ENCODE measurements around the gene CHST8.
"Not testable (repeated sequence)": the region's sequence is repeated elsewhere in the genome, so short reads cannot be mapped to it uniquely, and the experiment has no call there.

The CHST8 gene

GRCh38 chr19:33695547-33695946, 73.8 kb downstream of the CHST8 start:
- DNase-seq = not testable (repeated sequence)

GRCh38 chr19:33697766-33698165, 76.0 kb downstream of the CHST8 start:
- DNase-seq = no peak

- DNase-seq = no peak
Observed at GRCh38 chr19:33698576-33699435, 77.1 kb downstream of the CHST8 start.

- no peak for DNase-seq
Observed at GRCh38 chr19:33699754-33700407, 78.1 kb downstream of the CHST8 start.

GRCh38 chr19:33700408-33701013, 78.8 kb downstream of the CHST8 start:
- DNase-seq = no peak

- DNase-seq = no peak
Observed at GRCh38 chr19:33701565-33701964, 79.8 kb downstream of the CHST8 start.

GRCh38 chr19:33702606-33703437, 81.1 kb downstream of the CHST8 start:
- DNase-seq = no peak

- no peak for DNase-seq
Observed at GRCh38 chr19:33703438-33703750, 81.6 kb downstream of the CHST8 start.

- DNase-seq = no peak
Observed at GRCh38 chr19:33703821-33704220, 82.1 kb downstream of the CHST8 start.

- DNase-seq = no peak
Observed at GRCh38 chr19:33704271-33704670, 82.5 kb downstream of the CHST8 start.

- DNase-seq = no peak
Observed at GRCh38 chr19:33705090-33705847, 83.5 kb downstream of the CHST8 start.

- no peak for DNase-seq
Observed at GRCh38 chr19:33705860-33706259, 84.1 kb downstream of the CHST8 start.

- no peak for DNase-seq
Observed at GRCh38 chr19:33706631-33707030, 84.9 kb downstream of the CHST8 start.

GRCh38 chr19:33712268-33712667, 90.5 kb downstream of the CHST8 start:
- no peak for DNase-seq

- DNase-seq = no peak
Observed at GRCh38 chr19:33713194-33713593, 91.4 kb downstream of the CHST8 start.

- DNase-seq = no peak
Observed at GRCh38 chr19:33714149-33714548, 92.4 kb downstream of the CHST8 start.

- no peak for DNase-seq
Observed at GRCh38 chr19:33715462-33715861, 93.7 kb downstream of the CHST8 start.

GRCh38 chr19:33717878-33718277, 96.1 kb downstream of the CHST8 start:
- DNase-seq = no peak

GRCh38 chr19:33718651-33719254, 97.0 kb downstream of the CHST8 start:
- no peak for DNase-seq

GRCh38 chr19:33719366-33720154, 97.8 kb downstream of the CHST8 start:
- DNase-seq = no peak

- no peak for DNase-seq
Observed at GRCh38 chr19:33720155-33720493, 98.4 kb downstream of the CHST8 start.

Measured in hematopoietic multipotent progenitor cell treated with erythropoietin and hydrocortisone succinate and interleukin-3 and kit ligand, for 8 days (in vitro differentiated cells).